Activated CD8-positive, alpha-beta T cell treated with anti-CD3 and anti-CD28 coated beads, Interleukin-2, amount 10 ng/mL, durations not matched to agents 7 days and 5 days (primary cell): ENCODE results near the gene CERCAM. TPM values are rescaled to one million over a fixed set of nuclear protein-coding genes. Genes with fewer than 3 reads are reported as not detected.

ENCODE experiments used
- ATAC-seq: fragments of 150-1000 bp; cut with Tn5 transposase; one replicate; pipeline ENCODE4 v1.10.0; 2021; ENCODE audit warnings: moderate library complexity
- CTCF ChIA-PET: fragments of 350-600 bp; sonication (Branson Sonifier 250); formaldehyde crosslinking; loops from one replicate; lab custom pipeline; 2021; ENCODE audit warnings: antibody characterized with exemption; lab: Charles Lee
- POLR2A ChIA-PET: fragments of 350-600 bp; sonication (Branson Sonifier 250); formaldehyde crosslinking; loops from one replicate; lab custom pipeline; 2021; ENCODE audit warnings: antibody characterized with exemption; lab: Charles Lee
- DNase-seq: peaks from one replicate; pipeline ENCODE4 v3.0.0-alpha.2; 2020
- H3K27ac Mint-ChIP-seq: one replicate; pipeline ENCODE4 v1.8.0; 2021; ENCODE audit warnings: mild to moderate bottlenecking, mixed read lengths
- H3K27me3 Mint-ChIP-seq: one replicate; pipeline ENCODE4 v1.8.0; 2021; ENCODE audit warnings: low read depth, mixed read lengths
- H3K36me3 Mint-ChIP-seq: one replicate; pipeline ENCODE4 v1.8.0; 2021; ENCODE audit warnings: low read depth, mixed read lengths
- H3K4me1 Mint-ChIP-seq: one replicate; pipeline ENCODE4 v1.8.0; 2021; ENCODE audit warnings: low read depth, mixed read lengths
- H3K4me3 Mint-ChIP-seq: one replicate; pipeline ENCODE4 v1.8.0; 2021; ENCODE audit warnings: mild to moderate bottlenecking, mixed read lengths
- H3K9me3 Mint-ChIP-seq: one replicate; pipeline ENCODE4 v1.8.0; 2022; ENCODE audit warnings: mixed read lengths; ENCODE audit not compliant: insufficient read depth
- total RNA-seq, 2 experiments: library from RNA; stranded (reverse); gene quantifications; one replicate each; pipeline ENCODE4 v1.2.3, GENCODE V29; 2021

Gene CERCAM
- total RNA-seq, 2 experiments from 2014 or later: 3.9 to 4.2 TPM

DNA sequence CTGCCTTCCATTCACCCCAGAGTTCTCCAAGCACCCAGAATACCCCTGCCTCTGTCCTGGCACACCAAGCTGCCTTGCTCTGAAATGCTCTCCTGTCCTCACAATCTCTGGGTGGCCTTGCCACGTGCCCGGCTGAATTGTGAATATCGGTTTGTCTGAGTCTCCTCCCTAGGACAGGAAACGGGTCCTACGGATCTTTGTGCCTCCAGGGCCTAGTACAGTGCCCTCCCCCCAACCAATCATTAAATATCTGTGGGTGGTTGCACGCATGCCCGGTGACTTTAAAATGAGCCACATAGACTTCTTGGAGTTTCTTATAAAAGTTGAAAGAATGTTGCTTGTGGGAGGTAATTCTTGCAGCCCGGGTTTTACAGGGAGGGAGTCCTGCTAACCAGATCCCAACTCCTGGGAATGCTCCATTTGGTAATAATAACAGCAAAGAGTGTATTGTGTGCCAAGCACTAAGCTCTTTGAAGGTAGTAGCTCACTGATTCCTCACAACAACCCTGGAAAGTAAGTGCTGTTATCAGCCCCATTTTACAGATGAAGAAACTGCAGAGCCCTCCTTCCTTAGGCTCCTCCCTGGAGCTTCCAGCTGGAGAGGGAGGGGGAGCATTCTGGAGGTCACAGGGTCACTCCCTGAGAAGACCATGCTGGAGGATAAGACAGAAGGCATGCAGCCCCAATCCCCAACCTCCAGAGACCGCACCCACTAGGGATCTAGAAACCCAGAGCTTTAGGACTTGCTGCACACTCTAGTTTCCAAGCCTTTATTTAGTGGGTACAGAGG, 26.1 kb upstream of the CERCAM start:
- Mint-ChIP-seq H3K4me1 (peaks cover 3% of the 10 kb centered on the region), H3K27me3 (peaks cover 12% of the 10 kb centered on the region), H3K27ac (no peak overlapping the region), H3K9me3 (no peaks in the 10 kb centered on the region), H3K36me3 (peaks cover 4% of the 10 kb centered on the region), H3K4me3 (no peak overlapping the region)
- ChIA-PET POLR2A (no interaction called here), CTCF (interaction anchor here (1.9 kb wide), 1 partner anchor 26 kb away, joined by 6 read pairs; the partner anchor contains the start of gene CERCAM)
- ATAC-seq (no peak), DNase-seq (no peak)

DNA sequence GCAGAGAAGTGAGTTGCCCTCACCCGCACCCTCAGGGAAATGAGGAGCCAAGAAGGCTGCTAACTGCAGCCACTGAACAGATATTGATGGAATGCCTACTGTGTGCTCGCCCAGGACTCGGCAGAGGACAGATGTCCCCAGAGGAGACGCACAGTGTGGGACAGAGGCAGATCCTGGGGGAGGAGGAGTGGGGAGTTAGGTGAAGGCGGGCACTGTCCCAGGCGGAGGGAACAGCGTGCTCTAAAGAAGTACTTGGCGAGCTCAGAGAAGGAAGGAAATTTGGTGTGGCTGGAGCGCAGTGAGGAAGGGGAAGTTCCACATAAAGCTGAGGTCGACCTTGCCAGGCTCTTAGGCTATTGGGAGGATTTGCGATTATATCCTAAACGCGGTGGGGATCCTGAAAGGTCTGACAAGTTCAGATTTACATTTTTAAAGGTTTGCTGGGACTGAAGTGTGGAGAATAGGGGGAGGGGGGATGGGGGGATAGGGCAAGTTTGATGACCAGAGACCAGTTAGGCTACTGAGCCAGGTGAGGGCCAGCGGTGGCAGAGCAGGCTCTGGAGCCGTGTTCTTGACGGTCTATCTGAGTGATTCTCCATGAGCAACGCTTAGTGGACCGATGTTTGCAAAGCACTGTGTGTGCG, 23.6 kb upstream of the CERCAM start:
- ChIA-PET CTCF (no interaction called here), POLR2A (no interaction called here)
- ATAC-seq (no peak), DNase-seq (no peak)
- Mint-ChIP-seq H3K4me3 (no peak overlapping the region), H3K27me3 (peaks cover 12% of the 10 kb centered on the region), H3K36me3 (peaks cover 2% of the 10 kb centered on the region), H3K27ac (no peak overlapping the region), H3K4me1 (peaks cover 3% of the 10 kb centered on the region), H3K9me3 (no peaks in the 10 kb centered on the region)

GRCh38 chr9:128397831-128398230, 22.8 kb upstream of the CERCAM start:
- ATAC-seq (no peak), DNase-seq (no peak)
- Mint-ChIP-seq H3K9me3 (no peaks in the 10 kb centered on the region), H3K27ac (no peak overlapping the region), H3K4me1 (peaks cover 3% of the 10 kb centered on the region), H3K4me3 (no peak overlapping the region), H3K36me3 (no peaks in the 10 kb centered on the region), H3K27me3 (peaks cover 12% of the 10 kb centered on the region)
- CTCF ChIA-PET: no interaction called here
- POLR2A ChIA-PET: no interaction called here

DNA sequence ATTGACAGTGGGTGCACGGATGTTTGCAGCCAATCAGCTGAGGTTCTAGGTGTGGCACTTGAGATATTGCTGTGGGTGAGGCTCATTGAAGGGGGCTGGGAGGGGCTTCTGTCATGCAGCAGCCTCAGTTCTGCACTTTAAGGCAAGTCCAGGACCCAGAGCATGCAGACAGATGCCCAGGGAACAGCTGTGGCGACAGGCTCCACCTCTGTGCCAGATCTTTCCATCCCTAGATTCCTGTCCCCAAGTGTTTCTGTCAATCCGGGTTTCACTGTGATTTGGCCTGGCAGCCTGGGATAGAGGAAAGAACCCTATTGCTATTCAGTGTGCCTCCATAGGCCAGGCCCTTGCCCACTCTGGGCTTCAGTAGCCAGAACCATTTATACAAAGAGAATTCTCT, 20.8 kb upstream of the CERCAM start:
- ChIA-PET POLR2A (no interaction called here), CTCF (no interaction called here)
- Mint-ChIP-seq H3K27ac (no peak overlapping the region), H3K4me1 (peaks cover 3% of the 10 kb centered on the region), H3K27me3 (peaks cover 12% of the 10 kb centered on the region), H3K36me3 (no peaks in the 10 kb centered on the region), H3K9me3 (no peaks in the 10 kb centered on the region), H3K4me3 (no peak overlapping the region)
- no peak for DNase-seq
- ATAC-seq: no peak

DNA sequence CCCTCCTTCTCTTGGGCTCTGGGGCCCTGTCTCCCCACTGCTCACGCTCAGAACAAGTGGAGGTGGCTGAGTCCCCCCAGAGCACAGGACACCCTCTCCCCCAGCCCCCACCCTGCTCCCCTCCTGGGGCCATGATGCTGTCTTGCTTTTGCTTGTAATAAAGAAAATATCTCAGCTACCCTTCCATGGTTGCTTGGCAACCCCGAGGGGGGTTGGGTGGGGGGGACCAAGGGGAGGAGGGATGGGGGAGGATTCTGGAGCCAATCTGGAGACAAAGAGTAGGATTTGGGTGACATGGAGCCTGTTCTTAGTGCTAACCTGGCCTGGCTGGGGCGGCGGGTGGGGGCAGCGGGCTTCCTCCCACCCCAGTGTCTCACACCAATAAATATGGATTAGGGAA, 16.1 kb upstream of the CERCAM start:
- Mint-ChIP-seq H3K36me3 (no peaks in the 10 kb centered on the region), H3K27me3 (peaks cover 17% of the 10 kb centered on the region), H3K4me3 (no peak overlapping the region), H3K27ac (no peak overlapping the region), H3K4me1 (peaks cover 1% of the 10 kb centered on the region), H3K9me3 (no peaks in the 10 kb centered on the region)
- ChIA-PET POLR2A (no interaction called here), CTCF (no interaction called here)
- DNase-seq (no peak), ATAC-seq (no peak)

- no peak overlapping the region for H3K27ac Mint-ChIP-seq
- H3K27me3 Mint-ChIP-seq: peaks cover 24% of the 10 kb centered on the region
- POLR2A ChIA-PET: interaction anchor here (0.7 kb wide), 1 partner anchor 639 kb away, joined by 3 read pairs; no protein-coding TSS in a partner anchor
- H3K4me1 Mint-ChIP-seq: peaks cover 1% of the 10 kb centered on the region
- CTCF ChIA-PET: no interaction called here
- H3K9me3 Mint-ChIP-seq: no peaks in the 10 kb centered on the region
- ATAC-seq (no peak), DNase-seq (no peak)
- H3K36me3 Mint-ChIP-seq: no peaks in the 10 kb centered on the region
- H3K4me3 Mint-ChIP-seq: no peak overlapping the region
Measured at GRCh38 chr9:128405077-128405779, 15.4 kb upstream of the CERCAM start.

DNA sequence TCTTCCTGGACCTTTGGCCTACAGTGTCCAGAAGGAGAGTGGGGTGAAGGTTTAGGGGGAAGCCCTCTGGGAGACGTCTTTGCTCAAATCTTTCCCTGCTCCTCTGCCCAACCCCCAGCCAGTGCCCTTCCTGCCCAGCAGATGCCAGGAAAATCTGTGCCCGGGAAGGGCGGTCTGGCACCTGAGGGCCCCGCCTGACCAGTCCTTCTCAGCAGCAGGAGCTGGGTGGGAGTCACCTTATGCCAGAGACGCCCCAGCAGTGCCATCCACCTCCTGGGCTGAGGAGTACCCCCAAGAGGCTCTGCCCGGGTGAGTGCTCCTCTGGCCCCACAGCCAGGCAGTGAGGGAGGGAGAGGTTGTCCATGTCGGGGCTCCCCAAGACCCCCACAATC, 14.9 kb upstream of the CERCAM start:
- Mint-ChIP-seq H3K4me3 (no peak overlapping the region), H3K9me3 (no peaks in the 10 kb centered on the region), H3K27ac (no peak overlapping the region), H3K4me1 (peaks cover 1% of the 10 kb centered on the region), H3K27me3 (peaks cover 26% of the 10 kb centered on the region), H3K36me3 (no peaks in the 10 kb centered on the region)
- DNase-seq: no peak
- ChIA-PET CTCF (no interaction called here), POLR2A (no interaction called here)
- no peak for ATAC-seq

DNA sequence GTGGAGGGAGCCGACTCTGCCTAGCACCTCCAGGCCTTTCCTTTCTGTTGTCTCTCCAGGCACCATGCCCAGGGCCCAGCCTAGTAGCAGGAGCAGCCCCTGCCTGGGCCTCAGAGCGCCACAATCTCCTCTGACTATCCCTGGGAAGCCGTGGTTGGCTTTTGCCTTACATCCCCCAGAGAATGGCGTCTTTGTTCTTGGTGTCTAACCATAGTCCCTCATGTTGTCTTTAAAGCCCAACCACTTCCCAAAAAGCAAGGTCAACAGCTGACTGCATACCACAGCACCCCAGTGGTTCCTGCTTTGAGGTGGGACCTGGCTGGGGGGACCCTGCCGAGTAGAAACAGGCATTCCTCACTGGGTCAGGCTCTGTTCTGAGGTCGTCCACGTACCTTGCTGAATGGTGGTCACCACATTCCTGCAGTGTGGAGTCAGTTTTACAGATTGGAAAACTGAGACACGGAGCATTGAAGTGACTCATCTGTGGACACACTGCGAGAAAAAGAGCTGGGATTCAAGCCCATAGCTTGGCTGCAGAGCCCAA, 13.7 kb upstream of the CERCAM start:
- Mint-ChIP-seq H3K4me1 (peaks cover 1% of the 10 kb centered on the region), H3K4me3 (no peak overlapping the region), H3K36me3 (no peaks in the 10 kb centered on the region), H3K9me3 (no peaks in the 10 kb centered on the region), H3K27me3 (peaks cover 33% of the 10 kb centered on the region), H3K27ac (no peak overlapping the region)
- ChIA-PET CTCF (no interaction called here), POLR2A (no interaction called here)
- ATAC-seq (no peak), DNase-seq (no peak)

DNA sequence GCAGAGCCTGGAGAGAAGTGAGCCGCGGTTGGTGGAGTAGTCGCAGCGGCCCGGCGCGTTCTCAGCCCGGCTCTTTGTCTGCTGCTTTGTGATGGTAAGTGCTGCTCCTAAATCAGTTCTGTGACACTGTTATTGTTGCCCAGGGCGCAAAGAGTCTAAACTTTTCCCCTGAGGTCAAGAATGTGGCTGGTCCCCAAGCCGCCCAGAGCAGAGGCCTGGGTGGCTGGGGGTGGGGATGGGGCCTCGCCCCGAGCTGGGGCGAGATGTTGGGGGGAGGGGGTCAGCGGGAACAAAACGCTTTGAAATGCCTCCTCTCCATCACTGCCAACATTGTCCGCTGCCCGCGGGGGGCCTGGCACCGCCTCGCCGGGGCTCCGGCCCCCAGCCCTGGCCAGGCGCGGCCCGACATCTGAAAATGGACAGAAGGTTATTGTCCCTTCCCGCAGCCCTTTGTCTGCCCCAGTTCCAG, 11.7 kb upstream of the CERCAM start:
- DNase-seq: no peak
- Mint-ChIP-seq H3K27ac (no peak overlapping the region), H3K9me3 (no peaks in the 10 kb centered on the region), H3K27me3 (peaks cover 38% of the 10 kb centered on the region), H3K4me3 (no peak overlapping the region), H3K4me1 (peaks cover 1% of the 10 kb centered on the region), H3K36me3 (no peaks in the 10 kb centered on the region)
- ChIA-PET CTCF (interaction anchor here (1.8 to 4.7 kb wide), 2 partner anchors 11 to 48 kb away, joined by 6 to 62 read pairs; partner anchors contain the start of gene CERCAM), POLR2A (no interaction called here)
- ATAC-seq: no peak

GRCh38 chr9:128409450-128409849, 11.2 kb upstream of the CERCAM start:
- H3K4me3 Mint-ChIP-seq: no peak overlapping the region
- no peaks in the 10 kb centered on the region for H3K36me3 Mint-ChIP-seq
- ChIA-PET CTCF (interaction anchor here (1.1 to 4.7 kb wide), 4 partner anchors 11 to 48 kb away, joined by 3 to 62 read pairs (median 8); partner anchors contain the start of genes CERCAM and URM1), POLR2A (no interaction called here)
- H3K9me3 Mint-ChIP-seq: no peaks in the 10 kb centered on the region
- ATAC-seq: no peak
- H3K4me1 Mint-ChIP-seq: peaks cover 1% of the 10 kb centered on the region
- DNase-seq: no peak
- H3K27me3 Mint-ChIP-seq: peaks cover 39% of the 10 kb centered on the region
- H3K27ac Mint-ChIP-seq: no peak overlapping the region

- no peak for DNase-seq
- Mint-ChIP-seq H3K36me3 (no peaks in the 10 kb centered on the region), H3K4me1 (peaks cover 1% of the 10 kb centered on the region), H3K9me3 (no peaks in the 10 kb centered on the region), H3K4me3 (no peak overlapping the region), H3K27ac (no peak overlapping the region), H3K27me3 (peaks cover 44% of the 10 kb centered on the region)
- ATAC-seq: no peak
- ChIA-PET POLR2A (no interaction called here), CTCF (interaction anchor here (1.1 to 4.7 kb wide), 5 partner anchors 11 to 115 kb away, joined by 3 to 62 read pairs (median 4); partner anchors contain the start of genes CERCAM and URM1)
Measured at GRCh38 chr9:128409978-128410377, 10.7 kb upstream of the CERCAM start.
